Right cardiac atrium (tissue), 5 donors: ENCODE results near the gene ATP11A. TPM values are rescaled to one million over a fixed set of nuclear protein-coding genes. Genes with fewer than 3 reads are reported as not detected.
"Not testable (repeated sequence)": the region's sequence is repeated elsewhere in the genome, so short reads cannot be mapped to it uniquely, and the experiment has no call there.

Source experiments
- ATAC-seq, 2 donors: fragments of 200-7000 bp; cut with Tn5 transposase; one replicate each; pipeline versions ENCODE4 v1.8.0 to v1.9.1; 2020; ENCODE audit warnings: moderate library complexity in 2 of 2, mild to moderate bottlenecking in 1 of 2
- DNase-seq, 3 donors: peaks; one replicate each; pipeline ENCODE4 v3.0.0-alpha.2; 2020
- H3K27ac ChIP-seq: one replicate; pipeline ENCODE4 v1.5.1; 2013; ENCODE audit warnings: mild to moderate bottlenecking, low read length, control low read depth, moderate library complexity
- H3K27me3 ChIP-seq: one replicate; pipeline ENCODE4 v1.6.1; 2013; ENCODE audit not compliant: control insufficient read depth, insufficient read depth
- H3K4me1 ChIP-seq: one replicate; pipeline ENCODE4 v1.6.1; 2013; ENCODE audit warnings: low read length; ENCODE audit not compliant: control insufficient read depth, insufficient read depth
- H3K4me3 ChIP-seq: one replicate; pipeline ENCODE4 v1.5.1; 2013; ENCODE audit warnings: low read length, control low read depth
- H3K9me3 ChIP-seq: one replicate; pipeline ENCODE4 v1.6.1; 2013; ENCODE audit warnings: low read length; ENCODE audit not compliant: control insufficient read depth
- WGBS: extraction: QIAGEN DNeasy Blood & Tissue Kit; methylation state at CpG from one replicate; pipeline ENCODE4 v1.1.7; 2013; 5-methylcytosine and 5-hydroxymethylcytosine counted together
- intact Hi-C, 4 donors: fragments of 100-400 bp; cut with DNase I; formaldehyde crosslinking; loops; one replicate each; pipeline versions ENCODE4 v1.11.0 to v1.14.0; 2022 to 2023
- polyA plus RNA-seq: library from polyadenylated mRNA; stranded (reverse); fragments of 200-250 nt; gene quantifications from one replicate; pipeline ENCODE4 v1.2.3, GENCODE V29; 2013
- total RNA-seq, 4 donors: library from RNA; stranded (reverse); fragmentation: NEBNext Ultra II Directional; extraction: Animal tissue kit (Norgen Biotek cat#: 25700); gene quantifications; one replicate each; pipeline ENCODE4 v1.2.1, GENCODE V29; 2021
- donor health status: healthy with polysubstance abuse.
- donor health status: DM: no; HTN: yes; CAD: no.
- donor health status: DM: no; HTN: no; CAD: no.
- donor health status: DM: no; HTN: yes; CAD: no; lungs with severe emphysema.
- donor health status: DM: yes; HTN: yes; CAD: no.

ATP11A gene
- total and polyA plus RNA-seq, 5 donors, result 19.5 to 100 (median 83.4) TPM

DNA sequence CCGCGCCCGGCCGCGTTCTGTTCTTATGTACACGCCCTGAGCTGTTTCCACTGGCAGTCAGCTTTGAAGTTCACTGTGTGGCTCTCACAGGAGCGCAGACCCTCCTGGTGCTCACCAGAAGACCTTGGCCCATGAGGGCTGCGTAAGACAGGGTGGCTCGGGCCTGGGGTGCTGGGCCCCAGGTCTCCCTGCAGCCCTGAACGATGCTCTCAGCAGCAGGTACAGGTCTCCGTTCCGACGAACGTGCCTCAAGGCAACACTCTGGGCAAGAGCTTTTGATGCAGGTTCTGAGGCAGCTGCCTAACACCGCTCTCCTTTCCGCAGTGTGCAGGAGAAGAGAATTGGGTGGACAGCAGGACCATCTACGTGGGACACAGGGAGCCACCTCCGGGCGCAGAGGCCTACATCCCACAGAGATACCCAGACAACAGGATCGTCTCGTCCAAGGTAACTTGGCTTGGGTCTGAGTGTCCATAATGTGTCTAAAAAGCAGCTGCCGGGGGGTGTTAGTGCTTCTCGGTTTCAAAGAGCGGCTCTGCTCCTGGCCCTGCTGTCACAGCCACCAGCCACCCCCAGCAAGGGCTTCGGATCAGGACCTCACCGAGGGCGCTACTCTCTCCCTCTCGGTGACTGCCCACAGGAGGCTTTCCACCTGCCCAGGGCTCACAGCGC is 95.1 kb downstream of the ATP11A start:
- H3K27ac ChIP-seq, result no peak overlapping the region
- no peaks in the 10 kb centered on the region for H3K9me3 ChIP-seq
- peak in 1 of 3 donors; percentile 42 for DNase-seq
- WGBS, result 96% methylated on average over 29 of the region's 29 CpGs
- intact Hi-C loops, result no loop called here
- no peak for ATAC-seq
- no peaks in the 10 kb centered on the region for H3K27me3 ChIP-seq
- peaks cover 6% of the 10 kb centered on the region for H3K4me1 ChIP-seq
- H3K4me3 ChIP-seq, result no peak overlapping the region

DNA sequence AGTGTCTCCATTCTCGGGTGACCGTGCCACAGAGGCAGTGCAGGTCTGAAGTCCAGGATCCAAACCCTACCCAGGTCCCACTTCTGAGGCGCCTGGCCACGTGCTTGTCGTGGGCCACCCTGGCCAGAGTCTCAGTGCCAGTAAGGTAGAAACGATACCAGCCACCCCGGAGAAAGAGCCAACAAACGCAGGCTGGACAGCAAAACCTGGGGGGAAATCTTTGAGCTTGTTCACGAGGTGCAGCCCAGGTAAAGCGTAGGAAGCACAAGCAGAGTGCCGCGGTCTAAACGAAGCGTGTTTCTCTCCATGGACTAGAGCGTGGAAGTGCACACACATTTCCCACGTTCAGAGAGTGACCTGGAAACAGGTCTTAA is 95.6 kb downstream of the ATP11A start:
- ATAC-seq, result no peak
- Histone ChIP-seq H3K27me3 (no peaks in the 10 kb centered on the region), H3K4me3 (no peak overlapping the region), H3K9me3 (no peaks in the 10 kb centered on the region), H3K4me1 (peaks cover 6% of the 10 kb centered on the region), H3K27ac (no peak overlapping the region)
- intact Hi-C loops, result no loop called here
- DNase-seq, result no peak
- 96% methylated on average over 16 of the region's 16 CpGs for WGBS

DNA sequence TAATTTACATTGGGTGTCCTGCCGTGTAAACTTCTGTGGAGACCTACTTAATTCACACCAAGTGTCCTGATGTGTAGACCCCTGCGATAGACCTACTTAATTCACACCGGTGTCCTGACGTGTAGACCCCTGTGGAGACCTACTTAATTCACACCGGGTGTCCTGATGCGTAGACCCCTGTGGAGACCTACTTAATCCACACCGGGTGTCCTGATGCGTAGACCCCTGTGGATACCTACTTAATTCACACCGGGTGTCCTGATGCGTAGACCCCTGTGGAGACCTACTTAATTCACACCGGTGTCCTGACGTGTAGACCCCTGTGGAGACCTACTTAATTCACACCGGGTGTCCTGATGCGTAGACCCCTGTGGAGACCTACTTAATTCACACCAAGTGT is 97.0 kb downstream of the ATP11A start:
- H3K4me1 ChIP-seq, intact Hi-C loops, H3K9me3 ChIP-seq, H3K4me3 ChIP-seq, H3K27ac ChIP-seq, H3K27me3 ChIP-seq, ATAC-seq, DNase-seq: not testable (repeated sequence)
- WGBS, result 94% methylated on average over 14 of the region's 14 CpGs

DNA sequence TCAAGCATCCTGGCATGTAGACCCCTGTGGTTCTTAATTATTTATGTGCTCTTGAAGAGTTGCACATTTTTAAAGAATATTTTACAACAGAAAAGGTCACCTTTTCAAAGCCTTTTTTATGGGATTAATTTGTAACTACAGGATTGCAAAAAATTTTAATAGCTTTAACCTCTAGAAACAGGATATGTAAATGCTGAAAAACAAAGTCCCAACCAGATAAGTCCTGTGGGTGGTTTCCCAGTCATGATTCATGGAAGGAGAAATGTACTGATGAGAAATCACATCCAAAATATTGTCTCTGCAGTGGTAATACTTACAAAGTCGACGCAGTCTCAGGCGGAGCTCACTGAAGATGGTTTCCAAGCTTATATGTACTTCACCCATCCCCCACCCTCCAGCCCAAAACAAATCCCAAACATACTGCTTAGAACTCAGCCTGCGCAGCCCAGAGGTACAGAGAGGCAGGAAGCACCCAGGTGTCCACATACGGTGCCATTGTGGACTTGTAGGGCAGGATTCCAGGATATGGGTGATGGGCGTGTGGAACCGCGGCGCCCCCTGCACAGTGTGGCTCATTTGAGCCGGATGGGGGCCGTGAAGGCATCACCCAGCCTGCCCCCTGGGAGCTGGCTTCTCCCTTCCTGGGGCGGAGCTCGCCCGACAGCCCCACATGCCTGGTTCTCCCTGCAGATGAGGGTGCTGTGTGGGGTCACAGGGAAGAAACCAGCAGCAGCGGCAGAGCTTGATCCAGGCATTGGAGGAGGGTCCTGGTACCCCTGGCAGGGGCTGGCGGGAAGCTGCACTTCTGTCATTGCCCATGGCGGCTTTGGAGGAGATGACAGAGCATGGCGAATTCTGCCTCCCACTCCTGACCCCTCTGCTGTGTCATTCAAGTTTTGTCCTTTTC is 101.2 kb downstream of the ATP11A start:
- peaks cover 5% of the 10 kb centered on the region for H3K4me1 ChIP-seq
- 95% methylated on average over 18 of the region's 18 CpGs for WGBS
- H3K27ac ChIP-seq, result no peak overlapping the region
- no peaks in the 10 kb centered on the region for H3K27me3 ChIP-seq
- H3K4me3 ChIP-seq, result no peak overlapping the region
- DNase-seq (no peak), ATAC-seq (peak; percentile 11 to 36)
- H3K9me3 ChIP-seq, result no peaks in the 10 kb centered on the region
- intact Hi-C loops, result no loop called here

DNA sequence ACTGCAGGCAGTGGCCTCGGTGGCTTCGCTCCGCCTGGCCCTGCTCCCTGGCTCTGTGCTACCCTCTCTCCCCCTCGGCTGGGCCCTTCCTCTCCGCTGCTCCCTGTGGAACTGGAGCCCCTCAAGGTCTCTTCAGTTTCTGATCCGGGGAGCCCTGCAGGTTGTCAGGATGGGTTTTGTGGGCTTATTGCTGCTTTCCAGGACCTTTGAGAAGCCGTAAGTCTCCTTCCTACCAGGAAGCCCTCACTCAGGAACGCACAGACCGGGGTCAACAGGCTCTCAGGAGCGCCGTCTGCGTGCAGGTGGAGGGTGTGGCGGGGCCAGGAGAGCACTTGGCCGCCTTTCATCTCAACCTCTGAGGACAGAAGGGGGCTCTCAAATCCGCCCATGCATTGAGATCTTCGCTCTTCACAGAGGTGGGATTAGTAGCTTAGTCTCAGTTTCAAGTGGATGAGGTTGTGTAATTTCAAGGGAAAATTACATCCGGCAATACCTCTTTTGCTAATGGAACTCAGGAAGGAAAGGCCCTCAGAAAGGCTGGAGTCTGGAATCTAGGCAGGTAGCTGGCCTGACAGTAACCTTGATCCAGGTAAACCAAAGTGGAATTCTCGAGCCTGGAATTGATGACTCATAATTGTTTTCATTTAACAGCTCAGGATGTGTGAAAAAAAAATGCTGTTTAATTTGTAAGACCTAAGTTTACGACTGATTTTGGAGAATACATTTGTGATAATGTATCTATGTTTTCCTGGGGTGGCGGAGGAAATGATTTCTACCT is 102.0 kb downstream of the ATP11A start:
- no peak for DNase-seq
- no peak overlapping the region for H3K27ac ChIP-seq
- H3K4me1 ChIP-seq, result peaks cover 5% of the 10 kb centered on the region
- H3K4me3 ChIP-seq, result no peak overlapping the region
- no peaks in the 10 kb centered on the region for H3K27me3 ChIP-seq
- ATAC-seq, result peak; percentile 32 to 33
- no peaks in the 10 kb centered on the region for H3K9me3 ChIP-seq
- whole genome bisulfite sequencing, result 85% methylated on average over 20 of the region's 20 CpGs
- intact Hi-C loops, result no loop called here

DNA sequence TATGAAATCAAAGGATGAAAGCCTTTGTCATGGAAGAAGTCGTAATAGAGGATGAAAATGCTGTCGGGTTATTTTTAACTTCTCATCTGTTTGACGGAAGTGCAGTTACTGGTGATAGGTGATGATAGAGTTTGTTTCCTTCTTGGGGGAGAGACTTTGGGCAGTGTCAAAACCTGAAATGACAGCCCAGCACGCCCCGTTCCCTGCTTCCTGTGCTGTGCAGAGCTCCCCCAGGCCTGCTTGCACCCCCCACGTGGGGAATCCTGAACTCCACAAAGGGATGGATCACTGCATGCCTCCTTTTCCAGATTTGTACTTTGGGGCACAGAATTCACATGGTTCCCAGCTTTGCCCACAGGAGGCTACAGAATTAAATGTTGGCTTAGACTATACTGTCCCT is 102.7 kb downstream of the ATP11A start:
- Histone ChIP-seq H3K27me3 (no peaks in the 10 kb centered on the region), H3K9me3 (no peaks in the 10 kb centered on the region), H3K27ac (no peak overlapping the region), H3K4me1 (peaks cover 5% of the 10 kb centered on the region), H3K4me3 (no peak overlapping the region)
- DNase-seq (no peak), ATAC-seq (peak; percentile 36 to 52)
- intact Hi-C loops, result no loop called here
- WGBS, result 41% methylated on average over 6 of the region's 6 CpGs

DNA sequence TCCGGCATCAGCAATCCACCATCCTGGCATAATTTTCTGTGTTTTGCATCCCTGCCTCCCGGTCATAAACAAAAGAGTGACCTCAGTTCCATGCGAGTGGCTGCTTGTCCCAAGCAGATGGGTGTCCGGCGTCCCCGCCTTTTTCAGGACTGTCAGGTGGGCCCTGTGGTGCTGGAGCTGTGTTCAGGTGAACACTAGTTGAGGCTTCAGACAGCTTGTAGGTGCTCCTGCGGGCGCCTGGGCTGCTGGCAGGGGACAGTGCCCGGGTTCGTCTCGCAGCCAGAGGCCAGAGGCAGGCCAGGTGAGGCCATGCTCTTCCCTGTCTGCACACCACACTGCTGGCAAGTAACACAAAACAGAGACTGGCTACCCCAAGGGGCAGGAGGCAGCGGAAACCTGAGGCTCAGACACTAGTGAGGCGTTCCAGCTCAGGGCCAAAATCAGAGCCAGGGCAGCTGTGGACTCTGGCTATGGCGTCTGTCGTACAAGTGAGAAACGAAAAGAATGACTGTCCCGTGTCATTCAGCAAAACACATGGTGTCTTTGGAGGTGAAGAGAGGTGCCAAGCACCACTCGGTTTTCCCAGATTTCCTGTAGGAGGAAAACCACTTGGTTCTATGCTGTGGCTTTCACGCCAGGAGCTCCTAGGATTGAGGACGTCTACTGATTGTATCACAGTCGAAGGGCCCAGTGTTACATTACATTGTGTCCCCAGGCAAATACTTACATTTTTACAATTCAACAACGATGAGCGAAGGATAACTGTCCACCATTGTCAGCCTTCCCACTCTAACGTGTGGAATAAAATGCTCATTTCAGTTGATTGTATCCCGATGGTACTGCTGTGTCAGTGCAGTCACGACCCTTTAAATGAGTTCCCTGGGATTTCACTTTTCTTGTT is 104.0 kb downstream of the ATP11A start:
- H3K9me3 ChIP-seq, result no peaks in the 10 kb centered on the region
- 92% methylated on average over 26 of the region's 26 CpGs for WGBS
- no peak overlapping the region for H3K4me3 ChIP-seq
- H3K27ac ChIP-seq, result no peak overlapping the region
- peak in 1 of 2 donors; percentile 19 for ATAC-seq
- peaks cover 5% of the 10 kb centered on the region for H3K4me1 ChIP-seq
- intact Hi-C loops, result no loop called here
- no peaks in the 10 kb centered on the region for H3K27me3 ChIP-seq
- no peak for DNase-seq

DNA sequence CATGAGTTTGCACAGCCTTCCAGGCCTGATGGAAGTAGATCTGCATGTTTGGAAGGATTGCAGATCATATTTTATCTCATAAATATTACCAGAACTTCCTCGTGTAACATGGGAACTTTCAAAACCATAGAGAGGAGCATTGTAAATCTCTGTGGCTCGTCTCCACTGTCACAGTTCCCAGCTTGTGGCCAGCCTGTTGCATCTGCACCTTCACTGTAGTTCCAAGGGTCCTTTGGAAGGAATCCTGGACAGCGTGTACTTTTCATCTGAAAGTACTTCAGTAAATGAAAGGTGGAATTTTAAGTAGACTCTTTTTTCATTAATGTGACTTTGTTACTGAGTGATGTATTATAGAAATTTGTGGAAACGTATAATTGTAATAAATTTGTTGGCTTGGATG is 105.4 kb downstream of the ATP11A start:
- no peak for ATAC-seq
- Histone ChIP-seq H3K4me3 (no peak overlapping the region), H3K9me3 (no peaks in the 10 kb centered on the region), H3K27me3 (no peaks in the 10 kb centered on the region), H3K4me1 (peaks cover 5% of the 10 kb centered on the region), H3K27ac (no peak overlapping the region)
- intact Hi-C loops, result no loop called here
- no peak for DNase-seq
- WGBS, result 83% methylated on average over 4 of the region's 4 CpGs

DNA sequence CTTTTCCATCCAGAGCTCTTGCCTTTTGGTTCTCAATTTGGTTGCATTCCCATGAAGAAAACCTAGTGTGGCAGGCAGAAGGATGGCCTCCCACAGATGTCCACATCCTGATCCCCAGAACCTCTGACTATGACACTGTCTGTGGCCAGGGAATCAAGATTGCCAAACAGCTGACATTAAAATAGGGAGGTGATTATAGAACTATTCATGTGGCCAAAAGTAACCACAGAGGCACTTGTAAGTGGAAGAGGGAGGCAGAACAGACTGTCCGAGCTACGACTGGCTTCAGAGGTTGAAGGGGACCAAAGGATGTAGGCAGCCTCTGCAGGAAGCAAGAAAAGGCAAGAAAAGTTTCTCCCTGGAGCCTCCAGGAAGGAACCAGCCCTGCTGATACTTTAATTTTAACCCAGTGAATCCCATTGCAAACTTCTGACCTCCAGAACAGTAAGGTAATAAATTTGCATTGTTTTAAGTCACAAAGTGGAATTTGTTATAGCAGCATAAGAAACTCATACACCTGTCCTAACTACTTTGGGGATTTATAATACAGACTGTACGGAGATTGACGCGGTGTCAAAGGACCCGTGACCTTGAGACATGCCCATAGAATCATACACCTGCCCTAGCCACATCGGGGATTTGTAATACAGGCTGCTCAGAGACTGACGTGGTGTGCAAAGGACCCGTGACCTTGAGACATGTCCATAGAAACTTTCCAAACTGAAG is 106.5 kb downstream of the ATP11A start:
- H3K27me3 ChIP-seq, result no peaks in the 10 kb centered on the region
- no peak overlapping the region for H3K27ac ChIP-seq
- ATAC-seq, result peak in 1 of 2 donors; percentile 10
- intact Hi-C loops, result no loop called here
- no peak for DNase-seq
- H3K4me3 ChIP-seq, result no peak overlapping the region
- peaks cover 5% of the 10 kb centered on the region for H3K4me1 ChIP-seq
- 91% methylated on average over 9 of the region's 9 CpGs for WGBS
- H3K9me3 ChIP-seq, result no peaks in the 10 kb centered on the region

DNA sequence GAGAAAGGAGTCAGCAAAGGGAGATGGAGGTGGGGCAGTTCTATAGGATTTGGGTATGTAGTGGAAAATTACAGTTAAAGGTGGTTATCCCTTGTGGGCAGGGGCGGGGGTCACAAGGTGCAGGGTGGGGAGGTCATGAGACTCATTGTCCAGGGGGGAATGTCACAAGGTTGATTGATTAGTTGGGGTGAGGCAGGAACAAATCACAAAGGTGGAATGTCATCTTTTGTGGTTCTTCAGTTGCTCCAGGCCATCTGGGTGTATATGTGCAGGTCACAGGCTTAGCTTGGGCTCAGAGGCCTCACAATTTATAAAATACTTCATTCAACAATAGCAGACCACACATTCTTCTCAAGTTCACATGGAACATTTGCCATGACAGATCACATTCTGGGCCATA is 109.6 kb downstream of the ATP11A start:
- Histone ChIP-seq H3K4me1 (no peaks in the 10 kb centered on the region), H3K4me3 (no peak overlapping the region), H3K27ac (no peak overlapping the region), H3K9me3 (no peaks in the 10 kb centered on the region), H3K27me3 (no peaks in the 10 kb centered on the region)
- intact Hi-C loops, result no loop called here
- DNase-seq (no peak), ATAC-seq (no peak)
- WGBS, result 98% methylated on average over 1 of the region's 1 CpG
